Smooth muscle cell (in vitro differentiated cells): Measurements from ENCODE around the gene C12orf60. TPM values are rescaled to one million over a fixed set of nuclear protein-coding genes. Genes with fewer than 3 reads are reported as not detected.

Experiments used
- DNase-seq: peaks from one replicate; lab custom pipeline; 2025; ENCODE audit not compliant: unreplicated experiment; lab: John Stamatoyannopoulos, UW
- H2AFZ ChIP-seq: fragments of 200-600 bp; sonication (generic); 2 replicates; pipeline ENCODE4 v1.6.0; 2016; ENCODE audit warnings: antibody characterized with exemption, low read depth, mild to moderate bottlenecking
- H3F3A ChIP-seq: fragments of 200-600 bp; sonication (generic); 2 replicates; pipeline ENCODE4 v1.6.0; 2017; ENCODE audit warnings: antibody characterized with exemption, low read depth
- H3K27ac ChIP-seq: fragments of 200-600 bp; sonication (generic); 2 replicates; pipeline ENCODE4 v1.5.1; 2016; ENCODE audit warnings: low read depth, mild to moderate bottlenecking
- H3K27me3 ChIP-seq: fragments of 200-600 bp; sonication (generic); 2 replicates; pipeline ENCODE4 v1.6.1; 2016; ENCODE audit warnings: low read depth, mild to moderate bottlenecking
- H3K36me3 ChIP-seq: fragments of 200-600 bp; sonication (generic); 2 replicates; pipeline ENCODE4 v1.5.1; 2016; ENCODE audit warnings: low read depth
- H3K4me1 ChIP-seq: fragments of 200-600 bp; sonication (generic); 2 replicates; pipeline ENCODE4 v1.5.1; 2016; ENCODE audit warnings: low read depth
- H3K4me2 ChIP-seq: fragments of 200-600 bp; sonication (generic); 2 replicates; pipeline ENCODE4 v1.6.0; 2016; ENCODE audit warnings: mild to moderate bottlenecking
- H3K4me3 ChIP-seq: fragments of 200-600 bp; sonication (generic); 2 replicates; pipeline ENCODE4 v1.5.1; 2016; ENCODE audit warnings: mild to moderate bottlenecking
- H3K79me2 ChIP-seq: fragments of 200-600 bp; sonication (generic); 2 replicates; pipeline ENCODE4 v1.6.0; 2016; ENCODE audit warnings: low read depth, mild to moderate bottlenecking
- H3K9ac ChIP-seq: fragments of 200-600 bp; sonication (generic); 2 replicates; pipeline ENCODE4 v1.6.0; 2016; ENCODE audit warnings: low read depth
- H3K9me3 ChIP-seq: fragments of 200-600 bp; sonication (generic); replicated peaks from 2 replicates; pipeline ENCODE4 v1.5.1; 2016; ENCODE audit warnings: low read depth
- H4K20me1 ChIP-seq: fragments of 200-600 bp; sonication (generic); 2 replicates; pipeline ENCODE4 v1.6.0; 2016; ENCODE audit warnings: low read depth
- WGBS: methylation state at CpG from one replicate; pipeline ENCODE4 v1.1.7; 2016; ENCODE audit warnings: low lambda C conversion rate; 5-methylcytosine and 5-hydroxymethylcytosine counted together
- polyA plus RNA-seq: library from polyadenylated mRNA; unstranded; fragments of >200 nt; fragmentation: Nextera tagmentation; extraction: Ambion mirVana; gene quantifications from 2 replicates; pipeline ENCODE4 v1.2.1, GENCODE V29; 2016
- total RNA-seq: library from RNA; depleted of rRNA; stranded (reverse); fragments of >200 nt; gene quantifications from 2 replicates; pipeline ENCODE4 v1.2.3, GENCODE V29; 2014
- TF ChIP-seq, protein P1 (sequence below): fragments of 200-600 bp; sonication (generic); IDR thresholded peaks from 2 replicates; pipeline ENCODE4 v1.5.1; 2017; ENCODE audit warnings: borderline replicate concordance, mild to moderate bottlenecking, antibody characterized with exemption; ENCODE audit not compliant: insufficient read depth, poor library complexity, severe bottlenecking

The C12orf60 gene
- total and polyA plus RNA-seq, 2 experiments from 2014 or later: 0.63 to 1.3 TPM

DNA sequence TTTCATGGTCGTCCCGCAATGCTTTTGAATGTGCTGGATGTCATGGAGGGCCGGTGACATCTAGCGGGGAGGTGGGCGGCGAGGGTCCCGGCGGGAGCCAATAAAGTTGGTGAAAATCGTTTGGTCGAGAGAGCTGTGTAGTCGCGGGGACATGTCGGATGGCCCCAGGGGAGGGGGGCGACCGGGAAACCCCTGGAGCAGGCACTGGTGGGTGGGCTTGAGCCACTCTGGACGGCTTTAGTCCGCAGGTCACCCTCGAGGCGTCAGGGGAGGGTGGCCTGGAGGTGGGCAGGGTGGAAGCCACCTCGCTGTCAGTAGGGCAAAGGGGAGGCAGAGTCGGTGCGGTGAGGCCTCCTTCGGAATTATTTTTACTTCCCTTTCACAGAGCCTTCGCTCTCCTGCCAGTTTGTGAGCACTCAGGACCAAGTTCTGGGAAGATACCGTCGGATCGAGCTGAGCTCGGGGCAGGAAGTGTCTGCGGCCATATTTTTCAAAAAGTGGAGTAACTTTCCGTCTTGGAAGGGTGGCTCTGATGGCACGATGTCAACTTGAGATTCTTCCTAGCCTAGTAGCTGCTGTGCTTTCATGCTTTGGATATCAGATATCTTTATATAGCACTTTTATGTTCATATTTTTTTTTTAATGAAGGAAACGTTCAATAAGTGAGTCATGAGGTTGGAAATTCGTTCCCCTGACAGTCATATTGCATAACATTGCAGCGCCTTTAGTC is 28.4 kb upstream of the C12orf60 start:
- no peaks in the 10 kb centered on the region for H4K20me1 ChIP-seq
- 1% methylated on average over 34 of the region's 34 CpGs for WGBS
- TF ChIP-seq, protein P1, sequence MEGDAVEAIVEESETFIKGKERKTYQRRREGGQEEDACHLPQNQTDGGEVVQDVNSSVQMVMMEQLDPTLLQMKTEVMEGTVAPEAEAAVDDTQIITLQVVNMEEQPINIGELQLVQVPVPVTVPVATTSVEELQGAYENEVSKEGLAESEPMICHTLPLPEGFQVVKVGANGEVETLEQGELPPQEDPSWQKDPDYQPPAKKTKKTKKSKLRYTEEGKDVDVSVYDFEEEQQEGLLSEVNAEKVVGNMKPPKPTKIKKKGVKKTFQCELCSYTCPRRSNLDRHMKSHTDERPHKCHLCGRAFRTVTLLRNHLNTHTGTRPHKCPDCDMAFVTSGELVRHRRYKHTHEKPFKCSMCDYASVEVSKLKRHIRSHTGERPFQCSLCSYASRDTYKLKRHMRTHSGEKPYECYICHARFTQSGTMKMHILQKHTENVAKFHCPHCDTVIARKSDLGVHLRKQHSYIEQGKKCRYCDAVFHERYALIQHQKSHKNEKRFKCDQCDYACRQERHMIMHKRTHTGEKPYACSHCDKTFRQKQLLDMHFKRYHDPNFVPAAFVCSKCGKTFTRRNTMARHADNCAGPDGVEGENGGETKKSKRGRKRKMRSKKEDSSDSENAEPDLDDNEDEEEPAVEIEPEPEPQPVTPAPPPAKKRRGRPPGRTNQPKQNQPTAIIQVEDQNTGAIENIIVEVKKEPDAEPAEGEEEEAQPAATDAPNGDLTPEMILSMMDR: no peak
- H3K4me1 ChIP-seq: peaks cover 26% of the 10 kb centered on the region
- H2AFZ ChIP-seq: peak overlapping the region; percentile 80
- H3F3A ChIP-seq: peaks cover 22% of the 10 kb centered on the region
- H3K9ac ChIP-seq: peak overlapping the region; percentile 89
- H3K79me2 ChIP-seq: peaks cover 30% of the 10 kb centered on the region
- peak overlapping the region; percentile 72 for H3K4me3 ChIP-seq
- peak overlapping the region; percentile 88 for H3K4me2 ChIP-seq
- H3K27ac ChIP-seq: peak overlapping the region; percentile 93
- no peak for DNase-seq
- no peaks in the 10 kb centered on the region for H3K36me3 ChIP-seq
- H3K9me3 ChIP-seq: no peaks in the 10 kb centered on the region
- H3K27me3 ChIP-seq: no peaks in the 10 kb centered on the region

DNA sequence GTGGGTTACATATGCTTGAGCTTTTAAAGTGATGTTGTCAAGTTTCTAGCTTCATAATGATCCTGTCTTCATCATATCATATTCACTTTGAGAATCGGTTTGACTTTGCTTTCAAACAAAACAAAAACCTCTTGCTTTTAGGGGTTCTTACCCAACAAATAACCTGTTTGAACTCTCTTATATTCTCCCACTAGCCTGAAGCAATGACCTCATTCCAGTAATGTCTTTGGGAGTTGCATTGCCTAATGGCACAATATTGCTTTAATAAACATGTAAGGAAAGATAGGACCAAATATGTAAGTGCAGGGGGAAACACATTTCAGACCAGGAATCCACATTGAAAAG is 27.9 kb upstream of the C12orf60 start:
- Histone ChIP-seq H3K9ac (peak overlapping the region; percentile 89), H3K4me1 (peaks cover 26% of the 10 kb centered on the region), H3K36me3 (no peaks in the 10 kb centered on the region), H2AFZ (peak overlapping the region; percentile 80), H3K4me2 (peak overlapping the region; percentile 88), H3F3A (peaks cover 22% of the 10 kb centered on the region), H3K27me3 (no peaks in the 10 kb centered on the region), H3K9me3 (no peaks in the 10 kb centered on the region), H3K27ac (peak overlapping the region; percentile 93), H3K4me3 (peak overlapping the region; percentile 72), H3K79me2 (peaks cover 30% of the 10 kb centered on the region), H4K20me1 (no peaks in the 10 kb centered on the region)
- WGBS: 20% methylated on average over 1 of the region's 1 CpG
- no peak for DNase-seq
- TF ChIP-seq, protein P1: no peak

DNA sequence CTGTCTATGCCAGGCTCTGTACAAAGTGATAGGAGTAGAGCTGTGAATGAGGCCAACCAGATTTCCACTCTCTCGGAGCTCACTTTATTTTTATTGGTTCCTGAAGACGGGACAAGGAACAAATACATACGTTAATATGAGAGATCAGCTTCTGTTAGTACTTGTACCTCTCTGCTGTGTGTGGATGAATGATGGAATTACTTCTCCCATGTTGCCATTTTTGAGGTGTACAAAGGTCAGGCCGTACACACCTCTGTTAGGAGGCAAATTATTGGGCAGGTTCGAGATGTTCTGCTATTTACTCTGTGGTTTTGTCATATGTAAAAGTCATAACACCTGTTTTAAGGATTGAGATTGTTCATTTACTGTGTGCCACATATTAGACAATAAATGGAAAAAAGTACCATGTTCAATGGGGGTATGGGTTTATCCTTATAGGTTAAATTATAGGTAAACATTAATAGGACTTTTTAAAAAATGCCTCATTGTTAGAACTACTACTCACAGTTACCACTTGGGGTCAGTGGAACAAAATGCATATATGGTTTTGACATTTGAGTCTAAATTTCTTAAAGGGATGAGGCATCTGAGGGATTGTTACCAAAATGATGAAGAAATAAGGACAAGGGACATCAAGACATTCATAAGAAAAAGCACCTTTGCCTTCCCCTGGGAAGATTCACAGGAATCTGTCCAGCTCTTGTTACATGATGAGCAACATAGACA is 27.1 kb upstream of the C12orf60 start:
- peaks cover 30% of the 10 kb centered on the region for H3K79me2 ChIP-seq
- H3F3A ChIP-seq: peaks cover 22% of the 10 kb centered on the region
- peak overlapping the region; percentile 89 for H3K9ac ChIP-seq
- H3K27ac ChIP-seq: peak overlapping the region; percentile 93
- H3K27me3 ChIP-seq: no peaks in the 10 kb centered on the region
- H3K9me3 ChIP-seq: no peaks in the 10 kb centered on the region
- H3K4me3 ChIP-seq: peak overlapping the region; percentile 72
- no peak for DNase-seq
- no peak overlapping the region for H2AFZ ChIP-seq
- TF ChIP-seq, protein P1: peak; percentile 9
- WGBS: 35% methylated on average over 5 of the region's 5 CpGs
- H3K4me2 ChIP-seq: peak overlapping the region; percentile 88
- no peaks in the 10 kb centered on the region for H3K36me3 ChIP-seq
- peaks cover 26% of the 10 kb centered on the region for H3K4me1 ChIP-seq
- H4K20me1 ChIP-seq: no peaks in the 10 kb centered on the region
